ENCODE measurements around the gene ASPG. TPM values are rescaled to one million over a fixed set of nuclear protein-coding genes. Genes with fewer than 3 reads are reported as not detected.
A peak's percentile ranks its signal among the peaks of the same experiment; 100 is the strongest.

ASPG gene
- total RNA-seq, 1 donor from 2014 or later, result 1.1 TPM

- DNase-seq (ENCODE audit: low spot score), result no peak
Measured at GRCh38 chr14:104075530-104076151, 9.9 kb upstream of the ASPG start.

- no peak for DNase-seq (ENCODE audit: low spot score)
Measured at GRCh38 chr14:104076743-104077142, 8.8 kb upstream of the ASPG start.

- DNase-seq (ENCODE audit: low spot score), result peak; percentile 89
Measured at GRCh38 chr14:104078031-104078455, 7.5 kb upstream of the ASPG start.

- DNase-seq (ENCODE audit: low spot score), result no peak
Measured at GRCh38 chr14:104080376-104081260, 4.9 kb upstream of the ASPG start.

- no peak for DNase-seq (ENCODE audit: low spot score)
Measured at GRCh38 chr14:104081261-104081835, 4.2 kb upstream of the ASPG start.

DNA sequence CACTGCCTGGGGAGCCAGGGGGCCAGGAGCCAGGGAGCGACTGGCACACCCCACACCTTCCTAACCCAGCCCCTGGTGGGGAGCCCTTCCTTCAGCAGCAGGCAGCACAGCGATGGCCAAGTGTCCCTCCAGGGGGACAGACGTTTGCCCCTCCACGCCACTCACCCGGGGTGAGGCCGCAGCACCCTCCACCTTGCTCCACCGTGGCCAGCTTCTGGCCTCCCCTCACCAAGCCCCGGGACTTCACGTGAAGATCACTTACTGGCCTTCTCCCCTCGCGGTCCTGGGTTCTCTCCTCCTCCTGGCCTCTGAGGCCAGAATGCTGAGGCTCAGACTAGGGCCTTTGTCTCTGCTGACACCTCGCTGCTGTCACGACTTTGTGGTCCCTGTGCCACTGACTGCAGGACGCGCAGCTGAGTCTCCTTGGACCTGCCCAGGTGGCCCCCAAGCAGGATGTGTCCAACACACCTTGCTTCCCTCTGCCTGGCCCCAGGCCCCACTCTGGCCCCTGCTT is 3.5 kb upstream of the ASPG start:
- DNase-seq (ENCODE audit: low spot score), result no peak

GRCh38 chr14:104082807-104083206 is 2.7 kb upstream of the ASPG start:
- no peak for DNase-seq (ENCODE audit: low spot score)

DNA sequence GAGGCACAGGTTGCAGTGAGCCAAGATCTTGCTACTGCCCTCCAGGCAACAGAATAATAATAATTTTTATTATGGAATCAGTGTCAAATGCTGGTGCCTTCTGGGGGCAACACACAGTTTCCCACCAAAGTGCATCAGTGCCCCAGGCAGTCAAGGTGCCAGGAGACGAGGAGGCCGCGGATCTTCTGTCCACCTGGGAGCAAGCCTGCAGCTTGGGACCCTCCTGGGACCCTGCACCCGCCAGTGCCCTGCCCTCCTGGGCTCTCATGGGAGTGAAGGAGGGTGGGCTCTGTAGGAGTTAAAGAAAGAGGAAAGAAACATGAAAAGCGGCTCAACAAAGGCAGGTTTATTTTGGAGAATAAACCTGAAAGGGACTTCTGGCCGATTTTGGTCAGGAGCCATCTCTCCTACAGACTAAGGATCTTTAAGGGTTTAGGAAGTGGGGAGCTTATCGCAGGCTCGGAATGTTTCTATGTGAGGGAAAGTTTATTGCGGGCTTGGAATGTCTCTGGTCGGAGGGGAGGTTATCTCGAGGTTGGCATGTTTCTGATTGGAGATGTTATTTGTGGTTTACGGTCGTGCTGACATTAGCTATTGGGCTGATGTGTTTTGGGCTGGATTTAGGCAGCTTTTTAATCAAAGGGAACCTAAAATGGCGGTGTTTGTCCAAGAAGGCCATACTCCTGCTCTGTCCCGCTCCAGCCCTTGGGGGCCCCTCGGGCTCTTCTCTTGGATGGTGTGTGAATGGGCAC is 1.1 kb upstream of the ASPG start:
- no peak for DNase-seq (ENCODE audit: low spot score)

GRCh38 chr14:104085889-104086201 is 345 bp downstream of the ASPG start:
- DNase-seq (ENCODE audit: low spot score), result peak; percentile 89

DNA sequence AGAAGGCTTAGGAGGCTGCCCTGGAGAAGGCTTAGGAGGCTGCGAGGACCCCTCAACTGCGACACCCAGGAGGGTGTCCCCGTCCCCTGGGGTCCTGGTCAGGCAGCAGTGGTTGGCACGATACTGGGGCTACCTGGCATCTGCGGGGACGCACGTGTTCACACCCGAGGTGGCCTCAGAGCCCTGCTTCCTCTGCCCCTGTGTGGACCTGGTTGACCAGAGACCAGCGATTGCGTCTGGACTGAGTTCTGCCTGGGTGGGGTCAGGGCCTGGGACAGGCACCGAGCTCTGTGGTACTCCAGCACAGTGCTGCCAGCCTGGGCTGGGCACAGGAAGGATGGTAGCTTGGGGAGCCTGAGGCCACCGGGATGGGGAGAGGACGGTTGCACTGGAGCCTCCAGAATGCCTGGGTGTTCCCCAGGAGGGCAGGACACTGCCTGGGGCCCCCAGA is 735 bp downstream of the ASPG start:
- DNase-seq (ENCODE audit: low spot score), result no peak

DNA sequence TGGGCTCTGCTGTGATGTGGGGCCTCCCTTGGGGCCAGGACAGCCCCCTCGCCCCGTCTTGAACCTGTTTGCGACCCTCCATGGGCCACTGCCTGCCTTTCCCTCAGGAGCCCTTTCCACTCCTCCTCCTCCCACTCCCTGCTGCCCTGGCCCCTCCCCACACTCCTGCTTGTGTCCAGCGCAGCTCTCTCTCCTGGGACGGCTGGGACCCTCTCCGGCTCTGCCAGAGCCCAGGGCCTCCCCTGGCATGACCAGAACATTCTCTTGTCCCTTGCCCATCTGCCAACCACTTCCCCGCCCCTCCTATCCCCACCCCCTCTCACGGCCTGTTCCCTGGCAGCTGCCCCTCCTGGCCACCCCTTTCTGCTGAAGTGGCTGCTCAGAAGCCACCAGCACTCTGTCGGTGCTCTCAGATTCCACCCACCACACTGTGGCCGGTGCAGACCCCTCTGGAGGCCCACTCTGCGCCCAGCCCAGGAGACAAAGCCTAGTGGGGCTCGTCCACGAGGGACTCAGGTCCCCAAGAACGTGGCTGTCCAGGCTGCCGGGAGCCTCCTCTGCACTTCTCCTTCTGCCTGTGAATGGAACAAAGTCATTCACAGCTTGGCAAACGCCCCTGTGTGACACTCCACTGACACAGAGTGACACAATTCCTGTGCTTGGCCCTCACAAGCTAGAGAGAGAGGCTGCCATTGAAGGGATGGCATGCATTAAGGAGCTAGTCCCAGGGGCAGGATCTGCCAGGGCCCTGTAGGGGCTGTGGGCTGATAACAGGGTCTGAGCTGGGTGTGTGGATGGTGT is 1.4 kb downstream of the ASPG start:
- no peak for DNase-seq (ENCODE audit: low spot score)

DNA sequence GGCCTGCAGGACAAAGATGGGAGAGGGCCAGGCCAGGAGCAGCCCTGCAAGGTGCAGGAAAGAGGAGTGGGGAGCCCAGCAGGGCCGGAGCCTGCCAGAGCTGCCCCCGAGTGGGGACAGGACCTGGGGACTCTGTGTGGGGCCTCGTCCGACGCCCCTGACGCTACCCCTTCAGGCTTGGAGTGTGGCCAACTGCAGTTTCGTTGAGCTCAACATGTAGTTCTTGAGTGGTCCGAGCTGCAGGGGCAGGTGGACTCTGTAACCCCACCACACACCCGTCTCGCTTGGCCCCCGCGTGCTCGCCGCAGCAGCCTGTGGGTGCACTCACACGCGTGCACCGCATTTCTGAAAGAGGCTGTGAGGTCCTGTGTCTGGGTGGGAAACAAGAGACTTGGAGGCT is 2.0 kb downstream of the ASPG start:
- DNase-seq (ENCODE audit: low spot score), result no peak

DNA sequence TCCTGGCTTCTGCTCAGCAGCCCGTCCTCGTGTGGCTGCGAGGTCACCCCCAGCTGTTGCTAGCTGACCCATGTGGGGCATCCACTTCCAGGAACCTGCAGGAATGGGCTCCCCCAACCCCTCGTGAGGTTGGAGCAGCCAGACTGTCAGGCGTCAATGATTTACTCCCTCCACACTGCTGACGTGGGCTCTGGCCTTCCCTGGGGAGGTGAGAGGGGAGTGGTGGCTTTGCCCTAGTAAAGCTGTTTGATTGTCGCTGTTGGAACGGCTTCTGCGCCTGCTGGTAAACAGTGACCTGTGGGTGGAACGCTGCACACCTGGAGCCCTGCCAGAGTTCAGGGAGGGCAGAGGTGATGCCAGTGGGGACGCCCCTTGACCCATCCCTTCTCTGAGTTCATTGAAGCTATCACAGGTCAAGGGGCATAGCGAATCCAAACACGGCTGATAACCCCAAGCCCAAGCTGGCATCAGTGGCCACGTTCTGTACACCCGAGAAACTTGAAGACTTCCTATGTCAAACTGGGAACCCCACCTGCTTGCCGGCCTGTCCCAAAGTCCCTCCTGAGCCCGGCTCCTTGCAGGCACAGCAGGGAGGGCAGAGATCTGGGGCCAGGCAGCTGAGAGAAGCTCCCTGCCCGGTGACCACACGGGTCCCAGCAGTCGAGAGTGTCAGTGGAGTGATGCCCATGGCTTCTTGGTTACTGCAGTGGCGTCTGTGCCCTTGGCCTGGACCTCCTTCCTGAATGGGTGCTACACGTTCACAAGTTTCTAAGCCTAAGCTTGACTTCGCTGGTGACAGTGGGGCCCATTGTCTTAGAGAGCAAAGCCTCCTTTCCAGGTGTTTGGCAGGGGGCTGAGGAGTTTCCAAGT is 2.7 kb downstream of the ASPG start:
- DNase-seq (ENCODE audit: low spot score), result no peak

DNA sequence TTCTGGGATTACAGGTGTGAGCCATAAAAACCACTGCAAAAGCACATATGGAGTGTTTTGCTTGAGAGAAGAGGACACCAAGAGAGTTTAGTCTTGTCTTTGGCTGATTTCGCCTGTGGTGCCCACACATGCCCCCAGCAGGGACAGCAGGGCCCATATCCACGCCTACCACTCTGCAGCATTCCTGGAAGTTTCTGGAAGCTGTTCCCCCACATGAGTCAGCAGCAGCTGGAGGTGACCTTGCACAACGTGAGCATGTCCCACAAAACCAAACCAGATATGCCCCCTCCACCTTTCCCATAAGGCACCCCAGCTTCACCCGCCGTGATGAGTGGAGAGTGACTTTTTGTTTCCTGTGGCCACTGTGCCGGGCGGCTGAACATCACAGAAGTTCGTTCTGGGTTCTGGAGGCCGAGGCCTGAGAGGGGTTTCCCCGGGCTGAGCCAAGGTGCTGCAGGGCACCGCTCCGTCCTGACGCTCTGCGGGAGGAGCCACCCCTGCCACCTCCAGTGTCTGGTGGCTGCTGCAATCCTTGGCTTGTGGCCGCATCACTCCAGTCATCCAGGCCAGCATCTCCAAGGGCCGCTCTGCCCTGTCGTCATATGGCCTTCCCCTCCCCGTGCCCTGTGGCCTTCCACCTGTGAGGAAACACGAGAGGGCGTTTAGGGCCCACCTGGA is 4.7 kb downstream of the ASPG start:
- no peak for DNase-seq (ENCODE audit: low spot score)

DNA sequence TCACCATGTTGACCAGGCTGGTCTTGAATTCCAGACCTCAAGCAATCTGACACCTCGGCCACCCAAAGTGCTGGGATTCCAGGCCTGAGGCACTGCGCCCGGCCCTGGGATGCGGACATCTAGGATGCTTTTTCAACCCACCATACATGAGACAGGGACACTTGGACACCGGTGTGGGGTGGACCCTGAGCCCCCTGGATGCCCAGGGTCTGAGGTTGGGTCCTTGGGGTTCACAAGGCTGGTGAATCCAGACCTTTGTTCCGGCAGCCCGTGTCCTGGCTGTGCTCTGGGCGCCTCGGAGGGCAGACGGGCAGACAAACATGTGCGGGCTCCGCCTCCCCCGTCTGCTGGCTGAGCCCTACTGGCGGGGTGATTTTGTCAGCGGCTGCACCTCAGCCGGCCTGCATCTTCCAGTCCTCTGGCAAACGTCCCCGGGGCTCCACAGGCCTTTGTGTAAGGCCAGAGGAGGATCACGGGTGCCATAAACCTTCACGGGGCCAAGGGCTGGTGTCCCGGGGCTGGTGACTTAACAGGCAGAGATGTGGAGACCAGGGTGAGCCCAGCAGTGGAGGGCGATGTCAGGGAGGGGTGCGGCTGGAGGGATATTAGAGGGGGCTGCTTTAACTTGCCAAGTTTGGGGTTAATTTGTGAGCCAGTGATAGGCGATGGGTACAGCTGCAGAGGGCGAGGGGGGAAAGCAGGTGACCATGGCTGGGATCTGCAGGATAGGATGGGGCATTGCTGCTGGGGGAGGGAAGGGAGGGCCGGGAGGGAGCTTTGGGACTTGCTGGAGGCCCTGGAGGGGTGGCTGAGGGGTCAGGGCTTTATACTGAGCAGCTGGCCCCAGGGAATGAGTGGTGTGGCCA is 5.8 kb downstream of the ASPG start:
- no peak for DNase-seq (ENCODE audit: low spot score)

DNA sequence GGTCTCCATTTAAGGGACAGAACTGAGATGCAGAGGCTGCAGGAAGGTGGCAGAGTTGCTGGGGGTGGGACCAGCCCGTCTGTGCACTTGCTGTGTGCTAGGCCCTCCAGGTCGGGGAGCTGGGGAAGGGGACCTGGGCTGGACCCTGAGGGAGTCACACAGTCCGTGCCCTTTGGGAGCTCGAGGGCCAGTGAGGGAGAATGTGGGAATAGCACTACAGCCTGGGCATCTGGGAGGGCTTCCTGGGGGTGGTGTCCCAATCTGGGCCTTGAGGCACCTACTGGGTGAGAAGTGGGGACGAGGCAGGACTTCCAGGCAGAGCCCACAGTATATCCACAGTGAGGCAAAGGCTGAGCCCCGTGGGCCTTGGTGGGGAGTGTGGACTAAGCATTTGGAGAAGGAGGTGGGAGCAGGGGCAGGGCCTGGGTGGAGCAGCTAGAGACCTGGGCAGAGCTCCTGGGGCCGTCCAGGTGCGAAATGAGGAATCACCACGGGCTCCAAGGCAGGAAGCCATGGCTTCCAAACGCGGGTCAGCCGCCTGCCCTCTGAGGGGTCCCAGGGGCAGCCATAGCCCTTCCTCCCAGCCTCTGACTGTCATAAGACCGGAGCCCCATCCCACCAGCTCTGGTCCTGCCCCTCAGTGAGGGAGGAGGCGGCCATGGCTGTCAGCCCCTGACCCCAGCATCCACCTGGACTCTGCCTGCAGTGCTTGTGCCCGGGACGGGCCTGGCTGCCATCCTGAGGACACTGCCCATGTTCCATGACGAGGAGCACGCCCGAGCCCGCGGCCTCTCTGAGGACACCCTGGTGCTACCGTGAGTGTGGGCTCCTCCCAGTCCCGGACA is 6.6 kb downstream of the ASPG start:
- no peak for DNase-seq (ENCODE audit: low spot score)

DNA sequence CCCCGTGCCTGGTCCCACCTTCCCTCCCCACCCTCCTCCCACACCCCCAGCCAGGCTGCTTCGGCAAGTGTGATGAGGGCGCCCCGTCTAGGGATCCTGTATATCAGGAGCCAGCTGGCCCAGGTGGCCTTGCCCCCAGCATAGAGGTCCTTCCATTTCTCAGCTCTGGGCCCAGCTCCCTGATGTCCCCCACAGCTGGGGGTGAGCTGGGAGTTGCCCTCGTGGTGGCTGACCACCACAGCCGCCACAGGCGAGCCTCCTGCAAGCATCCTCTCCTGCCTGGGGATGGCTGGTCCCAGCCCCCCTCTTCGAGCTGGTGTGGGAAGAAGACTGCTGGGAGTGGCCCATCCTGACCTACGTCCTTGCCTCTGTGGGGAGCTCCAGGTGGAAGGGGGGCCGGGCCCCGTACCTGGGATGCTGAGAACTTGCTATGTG is 7.4 kb downstream of the ASPG start:
- DNase-seq (ENCODE audit: low spot score), result no peak

Measured in mesenteric fat pad (tissue), 1 donor.